Stimulated activated naive CD4-positive, alpha-beta T cell treated with Interleukin-2 at 50 U/mL for 16 hours (primary cell): ENCODE results near the gene ADAM17.
"Not testable (repeated sequence)": the region's sequence is repeated elsewhere in the genome, so short reads cannot be mapped to it uniquely, and the experiment has no call there.

Experiments used
- DNase-seq: peaks from one replicate; lab custom pipeline; 2025; lab: John Stamatoyannopoulos, UW

Gene ADAM17

GRCh38 chr2:9565436-9566153 lies 10.0 kb upstream of the ADAM17 start:
- no peak for DNase-seq

- DNase-seq = no peak
These were observed 5.0 kb upstream of the ADAM17 start for GRCh38 chr2:9560628-9561027.

GRCh38 chr2:9558948-9559381 lies 3.3 kb upstream of the ADAM17 start:
- no peak for DNase-seq

- no peak for DNase-seq
These were observed 602 bp upstream of the ADAM17 start for GRCh38 chr2:9556121-9556743.

GRCh38 chr2:9554921-9555296 lies 721 bp downstream of the ADAM17 start:
- peak; percentile 21 for DNase-seq

GRCh38 chr2:9552219-9553178 lies 3.1 kb downstream of the ADAM17 start:
- DNase-seq = no peak

GRCh38 chr2:9550859-9551391 lies 4.7 kb downstream of the ADAM17 start:
- not testable (repeated sequence) for DNase-seq

GRCh38 chr2:9549420-9549819 lies 6.2 kb downstream of the ADAM17 start:
- DNase-seq = no peak

- no peak for DNase-seq
These were observed 7.1 kb downstream of the ADAM17 start for GRCh38 chr2:9548506-9548905.

- no peak for DNase-seq
These were observed 8.2 kb downstream of the ADAM17 start for GRCh38 chr2:9547262-9547991.

- DNase-seq = no peak
These were observed 10.1 kb downstream of the ADAM17 start for GRCh38 chr2:9545502-9545901.

- no peak for DNase-seq
These were observed 12.1 kb downstream of the ADAM17 start for GRCh38 chr2:9543557-9543956.

- DNase-seq = no peak
These were observed 16.1 kb downstream of the ADAM17 start for GRCh38 chr2:9539531-9539930.

GRCh38 chr2:9538000-9538507 lies 17.6 kb downstream of the ADAM17 start:
- DNase-seq = no peak

- DNase-seq = no peak
These were observed 19.1 kb downstream of the ADAM17 start for GRCh38 chr2:9536504-9536903.

- no peak for DNase-seq
These were observed 20.5 kb downstream of the ADAM17 start for GRCh38 chr2:9535177-9535576.

- no peak for DNase-seq
These were observed 22.0 kb downstream of the ADAM17 start for GRCh38 chr2:9533663-9534062.

- no peak for DNase-seq
These were observed 23.2 kb downstream of the ADAM17 start for GRCh38 chr2:9532421-9532820.

GRCh38 chr2:9527995-9528787 lies 27.4 kb downstream of the ADAM17 start:
- no peak for DNase-seq

- no peak for DNase-seq
These were observed 30.4 kb downstream of the ADAM17 start for GRCh38 chr2:9525266-9525665.

- no peak for DNase-seq
These were observed 31.3 kb downstream of the ADAM17 start for GRCh38 chr2:9524291-9524690.
